Measurements from ENCODE around the gene KRT6A.

Gene KRT6A

GRCh38 chr12:52493172-52493571 is at the start of gene KRT6A:
Gene KRT6A (minus strand): TSS chr12:52493257. CDS start chr12:52493188, 69 bp downstream.
- no peak for DNase-seq (ENCODE audit: low read depth, low spot score)
- H3K4me3 ChIP-seq (ENCODE audit: low read depth, low read length), result no peak within 1 kb of the TSS
- in situ Hi-C loops (cut with HindIII; ENCODE audit: low sequenced_read_pairs), result no loop called here

GRCh38 chr12:52542157-52542556 is 49.1 kb upstream of the KRT6A start:
- DNase-seq (ENCODE audit: low read depth, low spot score), result no peak
- in situ Hi-C loops (cut with HindIII; ENCODE audit: low sequenced_read_pairs), result no loop called here
- no peak overlapping the region for H3K4me3 ChIP-seq (ENCODE audit: low read depth, low read length)
- TF ChIP-seq CTCF (IDR thresholded peaks at IDR 0.05; ENCODE audit: low read depth, low read length), result no peak

More at GRCh38 chr12:52493172-52493571, at the start of gene KRT6A:
- TF ChIP-seq CTCF (IDR thresholded peaks at IDR 0.05; ENCODE audit: low read depth, low read length), result no peak

- TF ChIP-seq CTCF (IDR thresholded peaks at IDR 0.05; ENCODE audit: low read depth, low read length), result no peak
- no peak for DNase-seq (ENCODE audit: low read depth, low spot score)
- no peak overlapping the region for H3K4me3 ChIP-seq (ENCODE audit: low read depth, low read length)
- in situ Hi-C loops (cut with HindIII; ENCODE audit: low sequenced_read_pairs), result no loop called here
Observed at GRCh38 chr12:52541709-52542108, 48.7 kb upstream of the KRT6A start.

- TF ChIP-seq CTCF (IDR thresholded peaks at IDR 0.05; ENCODE audit: low read depth, low read length), result no peak
- no peak overlapping the region for H3K4me3 ChIP-seq (ENCODE audit: low read depth, low read length)
- in situ Hi-C loops (cut with HindIII; ENCODE audit: low sequenced_read_pairs), result no loop called here
- DNase-seq (ENCODE audit: low read depth, low spot score), result no peak
Observed at GRCh38 chr12:52540531-52540930, 47.5 kb upstream of the KRT6A start.

GRCh38 chr12:52539821-52540173 is 46.7 kb upstream of the KRT6A start:
- H3K4me3 ChIP-seq (ENCODE audit: low read depth, low read length), result no peak overlapping the region
- in situ Hi-C loops (cut with HindIII; ENCODE audit: low sequenced_read_pairs), result no loop called here
- no peak for DNase-seq (ENCODE audit: low read depth, low spot score)
- no peak for TF ChIP-seq CTCF (IDR thresholded peaks at IDR 0.05; ENCODE audit: low read depth, low read length)

- in situ Hi-C loops (cut with HindIII; ENCODE audit: low sequenced_read_pairs), result no loop called here
- TF ChIP-seq CTCF (IDR thresholded peaks at IDR 0.05; ENCODE audit: low read depth, low read length), result no peak
- no peak overlapping the region for H3K4me3 ChIP-seq (ENCODE audit: low read depth, low read length)
- DNase-seq (ENCODE audit: low read depth, low spot score), result peak; percentile 9
Observed at GRCh38 chr12:52539083-52539820, 46.2 kb upstream of the KRT6A start.

All from astrocyte of the spinal cord (primary cell).